H1 (cell line): ENCODE data around the gene CCL8. TPM values are rescaled to one million over a fixed set of nuclear protein-coding genes. Genes with fewer than 3 reads are reported as not detected.

Source experiments
- CTCF ChIA-PET: fragments of 300-600 bp; sonication (Branson Sonifier 250); formaldehyde crosslinking; loops from one replicate; lab custom pipeline; 2021; ENCODE audit not compliant: partially characterized antibody; lab: Charles Lee
- POLR2A ChIA-PET: fragments of 300-600 bp; sonication (Branson Sonifier 250); formaldehyde crosslinking; loops from one replicate; lab custom pipeline; 2021; ENCODE audit warnings: inconsistent platforms; ENCODE audit not compliant: partially characterized antibody; lab: Charles Lee
- DNase-seq, 2 experiments: peaks; one replicate each; pipeline versions ENCODE4 v3.0.0 to v3.0.0-alpha.2; 2010 to 2022; ENCODE audit warnings: low spot score in 2 of 2, low read depth in 1 of 2, mixed read lengths in 1 of 2
- FAIRE-seq: peaks from 2 replicates; lab custom pipeline; 2011; peaks lifted over from hg19 to GRCh38; lab: Jason Lieb, UNC
- H2AFZ ChIP-seq: 2 replicates; pipeline ENCODE4 v1.8.1; 2012; ENCODE audit warnings: low read length, inconsistent platforms
- H2AK5ac ChIP-seq: 2 replicates; pipeline ENCODE4 v1.6.1; 2013; ENCODE audit warnings: low read depth, low read length
- H2BK120ac ChIP-seq: replicated peaks from 2 replicates; pipeline ENCODE3; 2013; ENCODE audit warnings: low read depth, low read length, inconsistent platforms
- H2BK12ac ChIP-seq: 2 replicates; pipeline ENCODE4 v1.6.1; 2013; ENCODE audit warnings: low read depth, low read length
- H2BK15ac ChIP-seq: 2 replicates; pipeline ENCODE4 v1.6.1; 2013; ENCODE audit warnings: low read length
- H2BK20ac ChIP-seq: 2 replicates; pipeline ENCODE4 v1.6.1; 2013; ENCODE audit warnings: low read length
- H2BK5ac ChIP-seq: 2 replicates; pipeline ENCODE4 v1.6.1; 2013; ENCODE audit warnings: low read depth, low read length
- H3K14ac ChIP-seq: 2 replicates; pipeline ENCODE4 v1.6.1; 2013; ENCODE audit warnings: inconsistent platforms; ENCODE audit not compliant: insufficient read length
- H3K18ac ChIP-seq: 2 replicates; pipeline ENCODE4 v1.6.1; 2013; ENCODE audit warnings: low read length; ENCODE audit errors: extremely low read depth
- H3K23ac ChIP-seq: 2 replicates; pipeline ENCODE4 v1.6.1; 2013; ENCODE audit warnings: inconsistent platforms; ENCODE audit not compliant: insufficient read length
- H3K23me2 ChIP-seq: 2 replicates; pipeline ENCODE4 v1.6.1; 2013; ENCODE audit warnings: low read depth, low read length
- H3K27ac ChIP-seq: 2 replicates; pipeline ENCODE4 v1.6.1; 2011; ENCODE audit warnings: low read depth, low read length, inconsistent platforms
- H3K27me3 ChIP-seq, 4 experiments: replicated peaks in 1 of 4; 1 replicate in 1 of 4; 2 replicates in 3 of 4; pipeline versions ENCODE4 v1.6.1 to v1.8.1; 2011 to 2013; ENCODE audit warnings: low read length in 3 of 4, mild to moderate bottlenecking in 3 of 4, inconsistent platforms in 2 of 4, mixed read lengths in 2 of 4, moderate library complexity in 1 of 4; ENCODE audit not compliant: control insufficient read depth in 3 of 4, insufficient read depth in 3 of 4; ENCODE audit errors: extremely low read depth in 1 of 4
- H3K36me3 ChIP-seq, 4 experiments: 2 replicates each; pipeline versions ENCODE4 v1.6.1 to v1.8.1; 2011 to 2013; ENCODE audit warnings: mild to moderate bottlenecking in 4 of 4, low read length in 3 of 4, moderate library complexity in 2 of 4, control low read depth in 1 of 4, inconsistent platforms in 1 of 4; ENCODE audit not compliant: insufficient read depth in 4 of 4, control insufficient read depth in 2 of 4
- H3K4ac ChIP-seq: replicated peaks from 2 replicates; pipeline ENCODE3; 2013; ENCODE audit warnings: low read length, low read depth, mixed read lengths, inconsistent platforms; ENCODE audit not compliant: insufficient read length
- H3K4me1 ChIP-seq, 4 experiments: replicated peaks in 1 of 4; 1 replicate in 1 of 4; 2 replicates in 3 of 4; pipeline versions ENCODE4 v1.6.1 to v1.8.1; 2011 to 2013; ENCODE audit warnings: low read length in 3 of 4, inconsistent platforms in 2 of 4, mixed read lengths in 1 of 4; ENCODE audit not compliant: insufficient read depth in 4 of 4, control insufficient read depth in 3 of 4
- H3K4me2 ChIP-seq, 2 experiments: 2 replicates each; pipeline versions ENCODE4 v1.6.1 to v1.8.1; 2011 to 2013; ENCODE audit warnings: low read depth in 2 of 2, low read length in 2 of 2, control low read depth in 1 of 2, inconsistent platforms in 1 of 2, mild to moderate bottlenecking in 1 of 2; ENCODE audit not compliant: insufficient read depth in 1 of 2
- H3K4me3 ChIP-seq, 4 experiments: fragments of 200-600, 300-600 bp in 1 of 4; sonication (generic), shearing (Covaris generic), sonication (Bioruptor Twin) in 1 of 4; 2 replicates each; pipeline versions ENCODE4 v1.5.1 to v1.8.1; 2011 to 2016; ENCODE audit warnings: low read length in 4 of 4, low read depth in 3 of 4, control low read depth in 2 of 4, inconsistent platforms in 2 of 4, mild to moderate bottlenecking in 2 of 4, mixed read lengths in 1 of 4, moderate library complexity in 1 of 4; ENCODE audit not compliant: insufficient read depth in 2 of 4; ENCODE audit errors: extremely low read depth in 1 of 4
- H3K56ac ChIP-seq: replicated peaks from 2 replicates; pipeline ENCODE3; 2013; ENCODE audit warnings: low read depth, mild to moderate bottlenecking, mixed read lengths, low read length, inconsistent platforms; ENCODE audit not compliant: insufficient read length
- H3K79me1 ChIP-seq: 2 replicates; pipeline ENCODE4 v1.6.1; 2013; ENCODE audit warnings: low read depth, low read length, control low read depth
- H3K79me2 ChIP-seq, 2 experiments: 2 replicates each; pipeline versions ENCODE4 v1.6.1 to v1.8.1; 2012 to 2013; ENCODE audit warnings: low read length in 2 of 2, mild to moderate bottlenecking in 2 of 2, inconsistent platforms in 1 of 2; ENCODE audit not compliant: insufficient read depth in 2 of 2, control insufficient read depth in 1 of 2
- H3K9ac ChIP-seq, 4 experiments: replicated peaks in 1 of 4; 1 replicate in 1 of 4; 2 replicates in 3 of 4; pipeline versions ENCODE4 v1.6.1 to v1.8.1; 2011 to 2013; ENCODE audit warnings: low read depth in 3 of 4, low read length in 3 of 4, control low read depth in 2 of 4, mild to moderate bottlenecking in 2 of 4, moderate library complexity in 2 of 4, inconsistent platforms in 1 of 4; ENCODE audit errors: extremely low read depth in 1 of 4
- H3K9me3 ChIP-seq, 2 experiments: 2 replicates each; pipeline versions ENCODE4 v1.6.1 to v1.8.1; 2012 to 2013; ENCODE audit warnings: mild to moderate bottlenecking in 2 of 2, moderate library complexity in 2 of 2, control low read depth in 1 of 2, inconsistent platforms in 1 of 2, low read depth in 1 of 2, low read length in 1 of 2, mixed read lengths in 1 of 2; ENCODE audit not compliant: insufficient read depth in 2 of 2
- H4K20me1 ChIP-seq, 2 experiments: replicated peaks in 1 of 2; 2 replicates each; pipeline versions ENCODE3 to v1.8.1; 2011 to 2013; ENCODE audit warnings: inconsistent platforms in 2 of 2, low read length in 2 of 2, mild to moderate bottlenecking in 1 of 2; ENCODE audit not compliant: insufficient read depth in 2 of 2, control insufficient read depth in 1 of 2
- H4K5ac ChIP-seq: 2 replicates; pipeline ENCODE4 v1.6.1; 2013; ENCODE audit warnings: low read length, low read depth, mixed read lengths, inconsistent platforms; ENCODE audit not compliant: insufficient read length
- H4K8ac ChIP-seq: 2 replicates; pipeline ENCODE4 v1.8.0; 2013; ENCODE audit warnings: mild to moderate bottlenecking, moderate library complexity, low read length, inconsistent platforms; ENCODE audit not compliant: insufficient read depth; ENCODE audit errors: extremely low read depth
- H4K91ac ChIP-seq: replicated peaks from 2 replicates; pipeline ENCODE3; 2013; ENCODE audit warnings: low read length, mixed read lengths, inconsistent platforms; ENCODE audit not compliant: insufficient read length
- HDAC2 ChIP-seq, 2 experiments: fragments of 300-600 bp in 1 of 2; sonication (generic) in 1 of 2; IDR thresholded peaks; 2 replicates each; pipeline ENCODE4 v1.6.1; 2011 to 2012; ENCODE audit warnings: low read depth in 2 of 2, low read length in 2 of 2, mild to moderate bottlenecking in 2 of 2, moderate library complexity in 2 of 2, borderline replicate concordance in 1 of 2, inconsistent platforms in 1 of 2
- NANOG ChIP-seq: IDR thresholded peaks from 2 replicates; pipeline ENCODE4 v1.6.1; 2011; ENCODE audit warnings: low read length, low read depth, mild to moderate bottlenecking, inconsistent platforms; ENCODE audit not compliant: insufficient read depth, poor library complexity, severe bottlenecking
- POU5F1 ChIP-seq: IDR thresholded peaks from 2 replicates; pipeline ENCODE4 v1.6.1; 2011; ENCODE audit warnings: low read depth, mild to moderate bottlenecking, low read length, moderate library complexity
- SIX5 ChIP-seq: IDR thresholded peaks from 2 replicates; pipeline ENCODE4 v1.6.1; 2011; ENCODE audit warnings: mild to moderate bottlenecking, low read depth, low read length
- WGBS, 2 experiments: shearing (Covaris generic) in 1 of 2; methylation state at CpG; one replicate each; pipeline versions ENCODE4 v1.1.6 to v1.1.7; 2013 to 2015; ENCODE audit warnings: low lambda C conversion rate in 2 of 2, mixed read lengths in 2 of 2, inconsistent platforms in 1 of 2, low coverage in 1 of 2, missing lambda C conversion rate in 1 of 2; ENCODE audit not compliant: insufficient replicate concordance in 2 of 2, insufficient coverage in 1 of 2, insufficient read length in 1 of 2; ENCODE audit errors: extremely low coverage in 1 of 2, missing lambda C conversion rate in 1 of 2; 5-methylcytosine and 5-hydroxymethylcytosine counted together
- polyA plus RNA-seq, 7 experiments: library from polyadenylated mRNA; depleted of rRNA in 3 of 7; stranded (reverse) in 5 of 7; unstranded in 2 of 7; fragments of >200 nt in 5 of 7; fragments of 200-250 nt in 2 of 7; gene quantifications; 1 replicate in 5 of 7; 2 replicates in 1 of 7; 4 replicates in 1 of 7; pipeline versions ENCODE4 v1.2.1 to v1.2.3, GENCODE V29; 2011 to 2013; ENCODE audit warnings: missing spikeins in 2 of 7, mixed read lengths in 2 of 7
- total RNA-seq: library from RNA; stranded (reverse); fragmentation: NEBNext Ultra II Directional; extraction: Animal tissue kit (Norgen Biotek cat#: 25700); gene quantifications from 2 replicates; pipeline ENCODE4 v1.2.1, GENCODE V29; 2021
- TF ChIP-seq, protein P1 (sequence below): IDR thresholded peaks from 2 replicates; pipeline ENCODE4 v1.6.1; 2011; ENCODE audit warnings: low read depth, mild to moderate bottlenecking, low read length; ENCODE audit not compliant: insufficient read depth
- TF ChIP-seq, protein P2 (sequence below): IDR thresholded peaks from 2 replicates; pipeline ENCODE4 v1.6.1; 2012; ENCODE audit warnings: low read length, inconsistent platforms

The CCL8 gene
- total and polyA plus RNA-seq, 2 of the 8 experiments (the other 6 are each of a cell fraction or from before 2014, with no cell fraction given), result not detected

DNA sequence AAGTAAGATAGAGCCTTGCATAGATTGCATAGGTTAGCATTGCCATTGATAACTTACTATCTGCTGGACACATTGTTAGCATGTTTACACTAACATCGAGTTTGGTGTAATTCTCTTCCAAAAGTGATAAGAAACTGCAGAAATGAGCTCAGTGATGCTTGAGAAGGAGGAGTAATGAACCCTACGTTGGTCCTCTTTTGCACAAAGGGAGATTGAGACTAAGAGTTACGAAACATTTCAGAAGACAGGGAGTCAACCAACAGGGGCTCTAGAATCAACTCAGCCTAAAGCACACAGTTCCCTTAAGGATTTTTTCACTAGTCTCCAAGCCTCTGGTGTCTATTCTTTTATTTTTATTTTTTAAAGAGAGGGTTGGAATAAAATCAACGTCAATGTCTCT lies 42.4 kb upstream of the CCL8 start:
- Histone ChIP-seq H2BK120ac (no peak overlapping the region), H2BK20ac (no peak overlapping the region), H3K18ac (no peak overlapping the region), H4K20me1 (no peaks in the 10 kb centered on the region), H3K9me3 (no peaks in the 10 kb centered on the region), H2BK5ac (no peak overlapping the region), H3K27ac (no peak overlapping the region), H3K23ac (no peak overlapping the region), H2AFZ (0 out of 2 replicates have a peak overlapping the region, but pooled peaks have one; percentile 12), H3K36me3 (no peaks in the 10 kb centered on the region), H3K79me1 (no peaks in the 10 kb centered on the region), H2AK5ac (no peak overlapping the region), H4K5ac (no peak overlapping the region)
- WGBS, 2 experiments, result 91% methylated on average over 4 of the region's 4 CpGs; no CpG with 5 or more reads in 1 of the 2 experiments
- POLR2A ChIA-PET, result interaction anchor here (0.6 kb wide), 1 partner anchor 786 kb away, joined by 4 read pairs; no protein-coding TSS in a partner anchor
- TF ChIP-seq, protein P1, sequence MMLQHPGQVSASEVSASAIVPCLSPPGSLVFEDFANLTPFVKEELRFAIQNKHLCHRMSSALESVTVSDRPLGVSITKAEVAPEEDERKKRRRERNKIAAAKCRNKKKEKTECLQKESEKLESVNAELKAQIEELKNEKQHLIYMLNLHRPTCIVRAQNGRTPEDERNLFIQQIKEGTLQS, result no peak
- TF ChIP-seq HDAC2 (IDR thresholded peaks at IDR 0.05; ENCODE audit: borderline replicate concordance in 1 of 2, low read depth in 2 of 2, low read length in 2 of 2), result no peak
- no peak for TF ChIP-seq POU5F1
- no peak for TF ChIP-seq SIX5
- TF ChIP-seq NANOG, result no peak
- TF ChIP-seq, protein P2, sequence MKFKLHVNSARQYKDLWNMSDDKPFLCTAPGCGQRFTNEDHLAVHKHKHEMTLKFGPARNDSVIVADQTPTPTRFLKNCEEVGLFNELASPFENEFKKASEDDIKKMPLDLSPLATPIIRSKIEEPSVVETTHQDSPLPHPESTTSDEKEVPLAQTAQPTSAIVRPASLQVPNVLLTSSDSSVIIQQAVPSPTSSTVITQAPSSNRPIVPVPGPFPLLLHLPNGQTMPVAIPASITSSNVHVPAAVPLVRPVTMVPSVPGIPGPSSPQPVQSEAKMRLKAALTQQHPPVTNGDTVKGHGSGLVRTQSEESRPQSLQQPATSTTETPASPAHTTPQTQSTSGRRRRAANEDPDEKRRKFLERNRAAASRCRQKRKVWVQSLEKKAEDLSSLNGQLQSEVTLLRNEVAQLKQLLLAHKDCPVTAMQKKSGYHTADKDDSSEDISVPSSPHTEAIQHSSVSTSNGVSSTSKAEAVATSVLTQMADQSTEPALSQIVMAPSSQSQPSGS, result no peak
- TF ChIP-seq, all 59 proteins: peak for 0
- Histone ChIP-seq H3K79me2 (no peaks in the 10 kb centered on the region), H2BK15ac (no peak overlapping the region), H3K23me2 (no peaks in the 10 kb centered on the region), H2BK12ac (no peak overlapping the region), H3K4me3 (no peak overlapping the region), H3K4ac (no peak overlapping the region), H3K4me1 (no peaks in the 10 kb centered on the region; a peak in 1 of 7 replicates), H3K27me3 (no peaks in the 10 kb centered on the region), H3K9ac (no peak overlapping the region), H3K56ac (no peak overlapping the region), H3K4me2 (no peak overlapping the region), H3K14ac (no peak overlapping the region), H4K91ac (no peak overlapping the region), H4K8ac (no peak overlapping the region)
- DNase-seq, result no peak
- peak; percentile 7 for FAIRE-seq
- CTCF ChIA-PET, result interaction anchor here (1.3 to 1.8 kb wide), 2 partner anchors 21 to 80 kb away, joined by 3 read pairs; no protein-coding TSS in a partner anchor
